DND-41 (cell line): Measurements from ENCODE around the gene FAM234A.

Source experiments
- CTCF ChIP-seq: IDR thresholded peaks from 2 replicates; pipeline ENCODE4 v1.5.1; 2012; ENCODE audit warnings: borderline replicate concordance, low read length, moderate library complexity, mild to moderate bottlenecking; ENCODE audit not compliant: poor library complexity, severe bottlenecking; ENCODE audit errors: extremely low read depth
- EZH2 ChIP-seq: IDR thresholded peaks from 3 replicates; pipeline ENCODE4 v1.6.1; 2012; ENCODE audit warnings: borderline replicate concordance, low read depth, mild to moderate bottlenecking, moderate library complexity, low read length, inconsistent platforms; ENCODE audit not compliant: severe bottlenecking

- TF ChIP-seq EZH2: no peak
- no peak for TF ChIP-seq CTCF
Observed at GRCh38 chr16:193441-193840, 41.2 kb upstream of the FAM234A start.
